Fibroblast of skin of right quadriceps (primary cell): Measurements from ENCODE around the gene CLSTN2.

Source experiments
- DNase-seq: peaks from one replicate; pipeline ENCODE4 v3.0.0-alpha.2; 2013

The CLSTN2 gene

DNA sequence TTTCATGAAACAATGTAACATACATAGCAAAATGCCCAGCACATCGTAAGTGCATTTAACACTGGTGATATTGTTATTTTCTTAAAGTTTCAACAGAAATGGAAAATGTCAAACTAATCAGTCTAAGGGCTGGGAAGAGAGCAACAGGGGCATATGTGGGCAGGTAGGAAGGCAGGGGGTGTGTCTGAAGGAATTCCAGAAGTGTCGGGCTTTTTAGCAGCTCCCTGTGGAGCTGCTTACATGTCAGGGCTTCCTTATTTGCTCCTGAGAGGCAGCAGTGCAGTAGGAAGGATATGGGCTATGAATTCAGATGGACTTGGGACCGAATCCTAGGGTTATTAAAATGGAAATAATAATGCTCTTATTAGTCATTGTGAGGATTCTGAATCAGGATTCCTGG is 311.6 kb downstream of the CLSTN2 start:
- DNase-seq: no peak

DNA sequence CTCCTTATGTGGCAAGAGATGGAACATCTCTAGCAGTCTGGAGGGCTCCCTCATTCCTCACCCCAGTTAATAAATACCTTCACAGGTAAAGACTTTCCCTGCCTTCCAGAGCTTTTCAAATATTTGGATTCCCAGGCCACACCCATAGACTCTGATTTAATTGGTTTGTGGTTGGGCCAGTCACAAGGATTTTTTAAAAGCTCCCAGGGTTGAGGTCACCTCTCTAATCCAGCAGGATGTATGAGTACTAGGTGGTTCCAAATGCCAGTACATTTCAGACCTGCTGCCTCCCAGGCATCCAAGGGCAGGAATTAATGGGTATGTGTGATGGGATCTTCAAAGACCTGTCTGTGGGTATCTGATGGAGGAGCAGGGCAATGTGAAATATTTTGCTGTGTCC is 312.8 kb downstream of the CLSTN2 start:
- DNase-seq: no peak

DNA sequence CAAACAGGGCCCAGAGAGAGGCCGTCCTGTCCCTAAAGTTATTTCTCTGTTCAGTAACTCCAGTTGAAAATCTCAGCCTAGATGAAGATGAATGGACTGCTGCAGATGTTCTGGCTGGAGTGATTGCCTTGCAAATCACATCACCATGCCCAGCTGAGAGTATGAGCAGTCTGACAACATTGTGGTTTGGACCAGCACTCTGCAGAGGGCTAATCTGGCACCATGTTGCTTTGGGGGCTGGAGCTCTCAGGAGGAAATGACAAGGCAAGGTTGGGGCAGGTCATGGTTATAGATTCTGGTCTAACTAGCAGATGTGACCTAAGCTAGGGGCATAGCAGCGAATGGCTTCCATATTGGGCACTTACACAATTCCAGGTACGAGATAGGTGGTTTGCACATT is 314.2 kb downstream of the CLSTN2 start:
- DNase-seq: no peak

DNA sequence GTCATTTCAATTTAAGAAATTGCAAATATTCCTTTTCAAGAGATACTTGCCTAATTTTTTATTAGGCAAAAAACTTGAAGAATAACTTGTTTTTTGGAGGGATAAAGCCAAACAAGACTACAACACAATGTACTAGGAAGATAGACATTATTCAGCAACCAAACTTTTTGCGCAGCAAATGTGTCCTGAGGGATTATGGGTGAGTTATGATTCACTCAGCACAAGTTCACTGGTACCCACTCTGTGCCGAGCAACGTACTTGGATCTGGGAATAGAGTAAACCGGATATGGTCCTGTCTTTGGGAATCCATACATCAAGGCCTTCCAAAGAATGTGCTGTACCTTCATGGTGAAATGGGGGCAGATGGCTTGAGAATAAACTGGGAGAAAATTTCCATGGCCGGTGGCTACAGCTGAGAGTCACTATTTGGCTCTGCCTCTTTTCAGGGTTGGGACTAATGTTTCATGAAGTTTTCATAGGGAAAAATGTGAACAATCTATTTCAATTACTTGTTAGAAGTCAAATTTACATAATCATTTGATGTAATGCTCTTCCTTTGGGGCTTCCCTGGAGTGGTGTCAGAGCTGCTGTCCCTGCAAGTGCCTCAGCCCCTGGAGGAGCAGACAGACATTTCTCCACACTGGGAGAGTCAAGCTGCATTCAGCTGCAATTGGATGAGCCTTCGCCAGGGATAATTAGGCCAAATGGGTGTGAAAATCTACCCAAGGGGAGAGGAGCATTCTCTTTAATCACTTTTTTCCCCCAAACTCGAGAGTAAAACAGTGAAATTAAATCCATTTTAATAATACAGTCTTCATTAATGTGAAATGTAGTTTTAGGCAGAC is 315.2 kb downstream of the CLSTN2 start:
- no peak for DNase-seq

DNA sequence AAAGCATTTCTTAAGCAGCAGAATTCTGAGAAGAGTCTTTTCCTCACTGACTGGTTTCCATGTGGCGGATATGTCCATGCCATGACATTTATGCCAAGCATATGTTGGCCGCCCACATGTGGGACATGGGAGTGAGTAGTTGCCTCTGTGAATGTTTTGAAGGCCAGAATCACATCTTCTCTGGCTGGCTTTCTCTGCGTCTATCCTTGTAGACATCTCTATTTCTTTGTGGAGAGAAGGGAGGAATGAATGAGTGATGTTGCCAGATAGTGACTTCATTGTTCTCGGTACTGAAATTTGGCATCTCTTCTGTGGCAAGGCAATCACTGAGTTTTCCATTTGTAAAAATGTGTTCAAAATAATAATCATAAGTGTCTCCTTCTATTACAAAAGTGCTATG is 316.0 kb downstream of the CLSTN2 start:
- no peak for DNase-seq

DNA sequence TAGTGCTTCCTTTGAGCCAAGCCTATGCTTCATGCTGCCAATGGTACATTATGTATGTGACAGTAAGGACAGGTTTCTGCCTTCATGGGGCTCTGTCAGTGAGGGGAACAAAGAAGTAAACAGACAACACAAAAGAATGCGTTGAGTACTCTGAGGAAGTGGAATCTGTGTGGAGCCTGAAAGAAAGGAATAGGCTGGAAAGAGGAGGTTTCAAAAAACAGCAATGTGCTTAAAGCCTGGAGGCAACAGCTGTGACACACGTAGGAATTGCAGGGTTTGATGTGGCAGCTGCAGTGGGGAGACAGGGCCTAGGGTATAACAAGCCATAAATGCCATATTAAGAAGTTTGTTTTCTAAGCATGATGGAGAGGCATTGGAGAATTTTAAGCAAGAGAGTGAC is 316.7 kb downstream of the CLSTN2 start:
- no peak for DNase-seq

DNA sequence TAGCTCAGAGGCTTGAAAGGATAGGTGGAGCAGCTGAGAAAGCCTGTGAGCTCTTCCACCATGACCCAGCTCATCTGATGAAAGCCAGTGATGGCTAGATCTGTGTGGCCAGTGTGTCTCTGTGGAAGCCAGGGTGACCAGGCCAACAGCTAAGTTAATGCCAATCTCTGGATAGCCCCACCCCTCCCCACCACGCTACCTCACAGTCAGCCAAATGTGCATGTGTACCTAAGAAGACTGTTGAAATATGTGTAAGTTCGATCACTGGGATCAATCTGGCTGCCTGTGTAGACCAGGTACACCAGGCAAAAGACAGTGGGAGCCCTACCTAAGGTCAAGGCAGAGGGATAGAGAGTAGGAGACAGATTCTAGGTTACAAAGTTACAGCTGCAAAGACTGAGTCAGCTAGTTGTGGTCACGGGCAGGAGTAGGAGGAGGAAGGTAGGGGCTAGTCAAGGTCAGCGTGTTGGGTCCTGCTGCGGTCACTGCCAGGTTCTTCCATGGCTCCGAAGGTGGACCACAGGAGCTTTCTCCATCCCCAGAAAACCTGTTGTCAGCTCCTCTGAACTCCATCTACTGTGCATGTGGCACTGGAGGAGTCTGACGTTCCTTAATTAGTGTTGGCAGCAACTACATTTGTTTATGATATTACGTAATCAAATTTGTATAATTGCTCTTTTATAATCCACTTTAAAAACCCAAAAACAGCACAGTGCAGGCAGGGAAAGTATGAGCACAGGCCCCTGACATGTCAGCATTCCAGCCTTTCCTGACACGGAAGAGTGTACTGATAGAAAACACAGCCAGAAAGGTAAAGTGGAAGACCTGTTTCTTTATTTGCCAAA is 318.0 kb downstream of the CLSTN2 start:
- DNase-seq: no peak

DNA sequence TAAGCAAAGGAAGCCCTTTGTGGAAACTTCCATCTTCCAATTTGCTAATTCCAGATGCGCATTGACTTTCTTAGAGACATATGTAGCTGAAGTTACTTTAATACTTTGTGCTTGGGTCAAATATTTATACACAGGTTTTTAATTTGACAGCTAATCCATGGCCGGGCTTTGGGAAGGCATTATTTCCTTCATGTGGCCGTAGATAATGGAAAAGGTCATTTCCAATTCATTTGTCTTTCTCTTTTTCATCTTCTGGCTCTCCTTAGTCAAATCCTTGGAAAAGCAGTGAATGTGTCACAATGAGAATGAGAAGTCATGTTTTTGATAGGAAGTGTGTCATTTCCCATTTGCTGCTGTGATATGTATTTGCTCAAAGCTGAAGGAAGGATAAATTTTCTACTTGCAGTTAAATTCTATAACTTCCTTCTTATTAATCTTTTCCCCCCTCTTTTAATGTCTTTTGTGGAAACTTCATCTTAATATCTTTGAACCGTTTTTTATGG is 323.3 kb downstream of the CLSTN2 start:
- DNase-seq: no peak

DNA sequence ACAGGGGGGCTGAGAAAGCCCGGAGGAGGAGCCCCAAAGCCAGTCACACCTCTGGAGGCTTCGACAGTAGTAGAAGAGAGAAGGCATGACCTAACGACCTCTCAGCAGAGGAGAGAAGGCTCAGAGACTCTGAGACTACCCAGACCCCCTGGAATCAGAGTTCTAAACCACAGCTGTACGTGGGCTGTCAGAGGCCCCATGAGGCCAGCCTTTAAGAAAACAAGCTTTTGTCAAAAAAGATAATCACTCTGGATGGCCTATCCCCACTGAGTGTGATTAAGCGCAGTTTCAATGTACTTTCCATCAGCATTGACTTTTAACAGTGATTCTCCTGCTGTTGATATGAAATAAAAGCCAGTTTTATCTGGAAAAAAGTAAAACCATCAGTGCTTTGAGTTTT is 330.3 kb downstream of the CLSTN2 start:
- no peak for DNase-seq

DNA sequence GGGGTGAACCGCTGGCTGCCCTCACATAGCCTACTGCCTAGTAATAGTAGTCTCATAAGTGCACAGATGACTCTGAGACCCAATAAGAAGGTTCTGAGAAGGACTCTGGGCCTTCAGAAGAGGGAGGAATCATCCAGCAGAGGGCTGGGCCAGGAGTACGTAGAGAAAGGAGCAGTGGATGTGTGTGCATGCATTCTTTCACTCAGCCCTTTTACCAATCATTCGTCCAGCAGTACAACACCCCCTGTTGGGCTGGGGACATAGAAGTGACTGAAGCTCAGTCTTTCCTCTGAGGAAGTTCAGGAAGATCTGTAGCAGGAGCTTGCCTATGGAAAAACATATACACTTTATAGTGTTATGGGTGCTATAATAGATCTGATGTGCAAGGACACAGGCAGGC is 333.1 kb downstream of the CLSTN2 start:
- no peak for DNase-seq

DNA sequence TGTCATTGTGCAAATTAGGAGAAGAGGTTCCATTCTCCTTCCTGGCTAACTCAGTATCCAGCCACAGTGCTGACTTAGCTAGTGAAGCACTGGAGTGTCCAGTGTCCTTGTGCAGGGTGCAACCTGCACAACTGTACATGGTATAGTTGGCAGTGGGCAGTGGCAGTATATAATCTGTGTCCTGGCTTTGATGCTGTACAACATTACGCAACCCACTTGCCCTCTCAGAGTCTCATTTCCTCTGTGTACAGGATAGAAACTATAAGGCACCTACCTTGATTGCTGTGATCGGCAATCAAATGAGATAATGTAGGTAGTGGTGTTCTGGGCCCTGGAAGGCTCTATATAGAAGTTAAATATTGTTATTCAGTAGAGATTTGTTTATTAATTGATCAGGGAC is 333.6 kb downstream of the CLSTN2 start:
- no peak for DNase-seq

DNA sequence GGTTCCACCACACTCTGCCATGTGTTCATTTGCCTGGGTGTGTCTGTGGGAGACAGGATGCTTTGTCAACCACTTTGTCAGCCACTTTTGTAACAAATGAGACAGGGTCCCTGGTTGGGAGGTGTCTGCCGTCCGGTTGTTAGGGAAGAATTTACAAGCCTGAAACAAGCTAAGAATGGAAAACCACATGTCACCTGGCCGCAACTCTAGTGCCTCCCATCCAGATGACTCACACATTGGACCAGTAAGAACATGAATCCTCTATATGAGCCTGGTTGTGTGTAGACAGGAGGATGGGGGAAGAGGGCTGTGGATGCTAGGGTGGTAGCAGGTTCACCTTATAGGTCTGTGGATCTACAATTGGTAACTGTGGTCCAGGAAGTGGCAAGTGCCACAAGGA is 335.3 kb downstream of the CLSTN2 start:
- no peak for DNase-seq

DNA sequence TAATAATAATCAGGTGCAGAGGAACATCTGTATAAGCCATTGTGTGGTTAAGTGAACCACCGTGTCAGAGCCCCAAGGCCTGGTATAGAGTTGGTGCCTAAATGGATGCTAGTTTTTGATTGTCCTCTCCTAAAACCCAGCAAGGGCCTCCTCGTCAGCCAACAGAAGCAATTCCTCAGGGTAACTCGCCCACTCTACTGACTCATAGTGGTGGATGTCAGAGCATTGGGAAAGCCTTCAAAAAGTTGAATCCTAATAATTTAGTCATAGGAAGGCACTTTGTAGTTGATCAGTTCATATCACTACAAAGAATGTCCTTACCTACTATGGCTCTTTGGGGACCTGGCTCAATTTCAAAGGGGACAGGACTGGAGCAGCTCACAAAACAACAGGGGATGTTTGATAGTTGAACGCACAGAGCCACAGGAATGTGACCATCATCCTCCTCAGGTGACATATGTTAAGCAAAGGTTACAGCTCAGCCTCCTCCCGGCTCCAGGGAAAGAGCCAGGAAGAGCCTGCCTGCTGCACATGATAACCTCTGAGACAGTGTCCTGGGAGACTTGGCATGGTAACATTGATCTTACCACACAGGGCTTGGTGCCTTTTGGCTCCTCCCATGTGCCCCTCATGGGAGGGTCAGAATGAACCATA is 338.7 kb downstream of the CLSTN2 start:
- DNase-seq: peak; percentile 13

DNA sequence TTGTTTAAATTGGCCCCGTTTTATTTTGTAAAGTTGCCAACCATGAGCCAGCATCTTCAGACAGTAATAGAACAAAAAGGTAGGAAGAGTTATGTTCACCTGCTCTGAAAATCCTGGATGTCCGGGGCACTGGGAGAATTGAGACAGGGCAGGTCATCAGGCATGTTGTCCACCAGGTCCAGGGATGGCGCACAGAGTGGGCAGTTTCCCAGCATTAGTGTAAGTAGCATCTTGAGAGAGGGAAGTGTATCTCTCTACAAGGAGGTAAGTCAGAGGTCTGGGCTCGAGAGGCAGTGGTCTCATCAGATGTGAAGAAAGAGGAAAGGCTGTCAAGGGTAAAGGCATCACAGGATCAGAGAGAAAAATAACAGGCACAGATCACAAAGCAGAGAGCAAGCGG is 339.4 kb downstream of the CLSTN2 start:
- DNase-seq: no peak

DNA sequence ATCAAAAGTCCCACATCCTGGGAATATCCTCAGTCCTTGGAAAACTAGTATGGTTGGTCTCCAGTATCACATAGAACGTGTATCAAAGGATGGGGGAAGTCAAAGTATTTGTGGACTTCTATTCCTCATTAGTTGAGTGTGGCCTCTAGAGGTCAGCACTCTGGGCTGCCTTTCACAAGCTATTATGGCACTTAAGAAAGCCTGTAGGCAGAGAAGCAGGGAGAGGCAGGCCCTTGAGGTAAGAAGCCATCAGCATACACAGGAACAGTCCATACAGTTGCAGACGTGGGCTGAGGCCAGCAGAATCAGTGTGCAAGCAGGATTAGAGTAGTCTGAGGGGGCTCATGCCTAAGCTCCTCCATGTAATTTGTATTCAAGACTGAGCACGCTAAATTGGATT is 341.7 kb downstream of the CLSTN2 start:
- DNase-seq: peak; percentile 20

DNA sequence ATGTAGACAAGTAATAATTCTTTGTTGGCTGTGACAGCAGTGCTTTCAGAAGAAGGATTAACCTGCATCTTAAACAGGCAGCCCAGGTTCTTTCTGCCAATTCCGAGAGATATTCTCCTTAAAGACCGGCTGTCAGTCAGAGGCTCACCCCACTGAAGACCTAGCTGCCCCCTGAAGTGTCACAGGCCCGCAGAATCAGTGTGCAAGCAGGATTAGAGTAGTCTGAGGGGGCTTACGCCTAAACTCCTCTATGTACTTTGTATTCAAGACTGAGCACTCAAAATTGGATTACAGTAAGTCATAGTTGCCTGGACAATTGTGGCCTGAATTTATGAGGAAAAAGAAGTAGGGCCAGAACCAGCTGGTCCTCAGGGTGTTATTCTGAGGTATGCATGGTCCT is 342.9 kb downstream of the CLSTN2 start:
- DNase-seq: no peak

DNA sequence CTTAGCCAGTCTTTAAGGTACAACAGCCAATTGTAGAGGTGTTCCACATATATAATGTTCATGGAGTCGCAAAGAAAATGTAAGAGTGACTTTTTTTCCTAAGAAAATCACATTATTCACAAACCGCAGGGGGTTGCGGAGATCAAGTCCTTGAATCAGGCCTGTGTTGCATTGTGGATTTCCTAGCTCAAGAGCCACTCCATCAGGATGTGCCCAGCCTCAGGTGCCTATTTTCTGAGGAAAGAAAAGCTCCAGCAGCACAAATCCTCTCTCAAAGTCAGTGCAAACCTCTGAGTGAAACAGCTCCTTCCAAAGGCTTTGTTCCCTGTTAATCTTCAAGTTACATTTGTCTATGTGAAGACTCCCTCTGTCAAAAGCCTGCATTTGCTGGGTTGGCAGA is 349.4 kb downstream of the CLSTN2 start:
- no peak for DNase-seq

DNA sequence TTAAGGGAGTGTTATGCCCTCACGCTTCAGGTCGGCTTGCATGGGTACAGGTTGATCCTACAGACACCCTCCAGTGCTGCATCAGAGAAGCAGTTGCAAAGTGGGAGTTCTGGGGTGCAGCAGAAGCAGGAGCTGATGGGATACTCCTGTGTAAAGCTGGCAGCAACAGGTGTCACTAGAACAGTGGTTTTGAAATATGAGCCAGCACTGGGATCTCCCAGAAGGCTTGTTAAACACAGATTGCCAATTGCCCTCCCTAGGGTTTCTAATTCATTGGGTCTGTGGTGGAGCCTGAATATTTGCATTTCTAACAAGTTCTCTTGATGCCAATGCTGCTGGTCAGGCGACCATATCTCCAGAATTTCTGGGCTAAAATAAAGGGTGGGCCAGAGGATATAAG is 350.4 kb downstream of the CLSTN2 start:
- no peak for DNase-seq

DNA sequence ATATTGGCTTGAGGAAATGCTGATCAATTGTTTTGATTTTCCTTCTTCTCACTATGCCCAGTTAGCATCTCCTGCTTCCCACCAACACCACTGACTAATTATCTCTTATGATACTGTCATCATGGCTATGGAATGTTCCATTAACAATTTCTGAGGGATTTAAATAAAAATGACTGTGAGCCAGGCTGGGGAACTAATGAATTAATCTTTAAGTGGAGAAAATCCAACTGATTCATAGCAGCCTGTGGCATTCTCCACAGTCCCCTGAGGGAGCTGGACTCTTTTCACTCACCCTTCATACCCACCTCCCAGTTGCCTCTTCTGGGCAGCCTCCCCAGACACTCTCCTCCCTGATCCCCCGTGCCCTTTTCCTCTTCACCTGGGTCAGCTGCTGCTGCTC is 353.6 kb downstream of the CLSTN2 start:
- peak; percentile 77 for DNase-seq

DNA sequence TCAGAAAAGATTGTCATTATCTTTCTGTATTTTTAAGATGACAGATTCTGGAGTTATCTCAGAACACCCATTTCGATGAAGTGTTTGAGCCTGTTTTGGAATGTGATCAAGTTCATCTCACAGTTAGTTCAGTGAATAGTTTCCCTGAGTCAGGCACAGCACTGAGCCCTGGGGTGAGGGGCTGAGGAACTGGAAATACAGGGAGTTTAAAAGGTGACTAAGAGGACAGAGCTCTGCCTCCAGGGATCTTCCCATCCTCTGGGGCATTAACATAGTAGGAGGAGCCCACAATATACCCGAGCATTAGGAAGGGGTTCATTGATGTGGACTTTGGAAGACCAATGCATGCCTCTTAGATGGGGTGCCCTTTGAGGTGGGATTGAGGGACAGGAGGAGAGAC is 355.1 kb downstream of the CLSTN2 start:
- DNase-seq: peak; percentile 61

DNA sequence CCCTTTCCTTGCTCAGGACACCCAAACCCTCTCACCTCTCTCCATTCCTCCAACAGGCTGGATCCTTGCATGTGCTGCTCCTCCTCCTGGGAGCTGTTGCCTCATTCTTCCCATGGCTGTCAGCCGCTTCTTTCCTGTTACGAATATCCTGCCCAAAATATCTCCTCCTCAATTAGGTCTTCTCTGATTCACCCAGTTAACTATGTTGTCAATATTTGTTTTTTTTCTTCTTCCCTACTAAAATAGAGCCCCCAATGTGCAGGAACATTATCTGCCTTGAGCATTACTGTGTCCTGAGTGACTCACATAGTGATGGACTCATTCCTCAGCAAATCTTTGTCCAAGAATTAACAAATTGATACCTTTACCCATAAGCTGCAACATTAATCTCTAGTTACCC is 357.2 kb downstream of the CLSTN2 start:
- DNase-seq: peak; percentile 86

DNA sequence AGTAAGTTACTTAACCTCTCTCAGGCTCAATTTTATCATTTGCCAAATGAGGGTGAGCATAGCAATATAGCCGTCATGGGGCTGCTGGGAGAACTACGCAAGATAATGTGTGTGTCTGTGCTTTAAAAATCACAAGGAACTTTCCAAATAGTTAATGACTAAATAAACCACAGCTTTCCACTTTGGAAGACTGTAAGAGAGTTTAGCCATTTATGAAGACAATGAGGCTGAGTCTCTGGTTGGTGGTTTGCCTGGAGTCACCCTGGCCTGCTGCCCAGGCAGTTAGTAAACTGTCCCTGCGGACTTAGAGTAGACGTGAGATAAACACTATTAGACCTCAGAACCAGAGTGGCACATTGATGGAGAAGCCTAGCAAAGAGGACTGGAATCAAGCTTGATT is 357.7 kb downstream of the CLSTN2 start:
- DNase-seq: peak; percentile 97

DNA sequence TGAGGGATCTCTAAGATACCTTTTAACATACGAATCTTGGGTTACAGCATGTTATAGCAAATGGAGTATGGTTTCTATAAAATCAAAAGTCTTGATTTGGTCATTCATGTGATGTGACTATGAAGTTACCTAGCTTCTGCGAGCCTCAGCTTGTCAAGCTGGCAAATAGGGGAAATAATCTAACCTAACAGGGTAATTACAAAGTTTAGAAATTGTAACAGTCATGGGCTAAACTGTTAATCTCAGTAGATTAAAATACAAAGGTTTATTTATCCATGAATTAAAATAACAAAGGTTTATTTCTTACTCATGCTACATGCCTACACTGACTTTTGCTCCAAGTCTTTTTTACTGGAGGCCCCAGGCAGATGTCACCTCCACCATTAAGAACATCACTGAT is 359.1 kb downstream of the CLSTN2 start:
- DNase-seq: no peak
